Measurements from ENCODE around the gene TNFSF15.

The TNFSF15 gene

DNA sequence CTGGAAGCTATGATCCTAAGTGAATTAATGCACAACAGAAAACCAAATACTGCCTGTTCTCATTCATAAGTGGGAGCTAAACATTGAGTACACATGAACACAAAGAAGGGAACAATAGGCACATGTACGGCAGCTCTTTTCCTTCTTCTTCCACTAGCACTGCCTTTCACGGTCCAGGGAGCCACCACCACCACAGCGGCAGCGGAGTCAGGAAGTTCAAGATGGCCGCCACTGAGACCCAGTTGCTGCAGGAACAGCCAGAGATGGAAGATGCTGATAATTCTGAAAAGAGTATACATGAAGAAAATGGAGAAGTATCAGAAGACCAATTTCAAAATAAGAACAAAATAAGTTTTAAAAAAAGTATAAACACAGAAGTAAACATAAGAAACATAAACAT lies 39.5 kb upstream of the TNFSF15 start:
- Histone ChIP-seq H3K36me3 (ENCODE audit: control insufficient read depth, insufficient read depth, low read length) (no peaks in the 10 kb centered on the region), H3K4me1 (ENCODE audit: control insufficient read depth, insufficient read depth, low read length, poor library complexity, severe bottlenecking) (no peaks in the 10 kb centered on the region), H3K27ac (ENCODE audit: low read depth, low read length, severe bottlenecking) (no peak overlapping the region), H3K9me3 (ENCODE audit: control insufficient read depth, low read length) (no peaks in the 10 kb centered on the region), H3K4me3 (ENCODE audit: extremely low read depth, insufficient read depth, low read length, poor library complexity, severe bottlenecking) (no peak overlapping the region)
- 95 to 100% methylated on average over 1 to 2 of the region's 5 CpGs for WGBS, 2 experiments (ENCODE audit: insufficient coverage in 2 of 2)

GRCh38 chr9:114844766-114845165 lies 38.9 kb upstream of the TNFSF15 start:
- 100% methylated on average over 1 of the region's 3 CpGs; no CpG with 5 or more reads in 1 of the 2 experiments for WGBS, 2 experiments (ENCODE audit: insufficient coverage in 2 of 2)
- no peaks in the 10 kb centered on the region for H3K9me3 ChIP-seq (ENCODE audit: control insufficient read depth, low read length)
- H3K4me3 ChIP-seq (ENCODE audit: extremely low read depth, insufficient read depth, low read length, poor library complexity, severe bottlenecking), result no peak overlapping the region
- no peak overlapping the region for H3K27ac ChIP-seq (ENCODE audit: low read depth, low read length, severe bottlenecking)
- H3K36me3 ChIP-seq (ENCODE audit: control insufficient read depth, insufficient read depth, low read length), result no peaks in the 10 kb centered on the region
- H3K4me1 ChIP-seq (ENCODE audit: control insufficient read depth, insufficient read depth, low read length, poor library complexity, severe bottlenecking), result no peaks in the 10 kb centered on the region

GRCh38 chr9:114837923-114838322 lies 32.1 kb upstream of the TNFSF15 start:
- H3K27ac ChIP-seq (ENCODE audit: low read depth, low read length, severe bottlenecking), result no peak overlapping the region
- no peaks in the 10 kb centered on the region for H3K9me3 ChIP-seq (ENCODE audit: control insufficient read depth, low read length)
- H3K36me3 ChIP-seq (ENCODE audit: control insufficient read depth, insufficient read depth, low read length), result no peaks in the 10 kb centered on the region
- H3K4me3 ChIP-seq (ENCODE audit: extremely low read depth, insufficient read depth, low read length, poor library complexity, severe bottlenecking), result no peak overlapping the region
- H3K4me1 ChIP-seq (ENCODE audit: control insufficient read depth, insufficient read depth, low read length, poor library complexity, severe bottlenecking), result no peaks in the 10 kb centered on the region

DNA sequence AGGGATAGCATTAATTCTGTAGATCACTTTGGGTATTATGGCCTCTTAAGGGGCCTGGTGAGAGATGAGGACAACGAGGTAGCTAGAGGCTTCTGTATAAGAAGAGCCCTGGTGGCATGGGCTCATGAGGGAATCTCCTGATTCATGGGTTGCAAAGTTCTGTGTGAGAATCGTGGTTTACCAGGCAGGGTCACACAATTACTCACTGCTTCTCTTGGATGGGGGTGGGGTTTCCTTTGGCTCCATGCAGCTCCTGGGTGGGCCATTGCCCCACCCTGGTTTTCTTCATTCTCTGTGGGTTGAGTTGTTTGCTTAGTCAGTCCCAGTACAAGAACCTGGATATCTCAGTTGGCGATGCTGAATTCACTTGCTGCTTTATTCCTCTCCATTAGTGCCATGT lies 30.9 kb upstream of the TNFSF15 start:
- WGBS, 2 experiments (ENCODE audit: insufficient coverage in 2 of 2), result 90 to 100% methylated on average over 2 of the region's 3 CpGs
- H3K36me3 ChIP-seq (ENCODE audit: control insufficient read depth, insufficient read depth, low read length), result no peaks in the 10 kb centered on the region
- H3K9me3 ChIP-seq (ENCODE audit: control insufficient read depth, low read length), result no peaks in the 10 kb centered on the region
- no peak overlapping the region for H3K4me3 ChIP-seq (ENCODE audit: extremely low read depth, insufficient read depth, low read length, poor library complexity, severe bottlenecking)
- H3K4me1 ChIP-seq (ENCODE audit: control insufficient read depth, insufficient read depth, low read length, poor library complexity, severe bottlenecking), result no peaks in the 10 kb centered on the region
- H3K27ac ChIP-seq (ENCODE audit: low read depth, low read length, severe bottlenecking), result no peak overlapping the region

DNA sequence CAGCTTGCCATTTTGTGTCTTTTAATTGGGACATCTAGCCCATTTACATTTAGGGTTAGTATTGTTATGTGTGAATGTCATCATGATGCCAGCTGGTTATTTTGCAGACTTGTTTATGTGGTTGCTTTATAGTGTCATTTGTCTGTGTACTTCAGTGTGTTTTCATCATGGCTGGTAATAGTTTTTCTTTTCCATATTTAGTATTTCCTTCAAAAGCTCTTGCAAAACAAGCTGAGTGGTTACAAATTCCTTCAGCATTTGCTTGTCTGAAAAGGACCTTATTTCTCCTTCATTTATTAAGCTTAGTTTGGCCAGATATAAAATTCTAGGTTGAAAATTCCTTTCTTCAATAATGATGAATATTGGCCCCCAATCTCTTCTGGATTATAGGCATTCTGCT lies 28.5 kb upstream of the TNFSF15 start:
- Histone ChIP-seq H3K9me3 (ENCODE audit: control insufficient read depth, low read length) (no peaks in the 10 kb centered on the region), H3K4me1 (ENCODE audit: control insufficient read depth, insufficient read depth, low read length, poor library complexity, severe bottlenecking) (no peaks in the 10 kb centered on the region), H3K36me3 (ENCODE audit: control insufficient read depth, insufficient read depth, low read length) (no peaks in the 10 kb centered on the region), H3K4me3 (ENCODE audit: extremely low read depth, insufficient read depth, low read length, poor library complexity, severe bottlenecking) (no peak overlapping the region), H3K27ac (ENCODE audit: low read depth, low read length, severe bottlenecking) (no peak overlapping the region)

DNA sequence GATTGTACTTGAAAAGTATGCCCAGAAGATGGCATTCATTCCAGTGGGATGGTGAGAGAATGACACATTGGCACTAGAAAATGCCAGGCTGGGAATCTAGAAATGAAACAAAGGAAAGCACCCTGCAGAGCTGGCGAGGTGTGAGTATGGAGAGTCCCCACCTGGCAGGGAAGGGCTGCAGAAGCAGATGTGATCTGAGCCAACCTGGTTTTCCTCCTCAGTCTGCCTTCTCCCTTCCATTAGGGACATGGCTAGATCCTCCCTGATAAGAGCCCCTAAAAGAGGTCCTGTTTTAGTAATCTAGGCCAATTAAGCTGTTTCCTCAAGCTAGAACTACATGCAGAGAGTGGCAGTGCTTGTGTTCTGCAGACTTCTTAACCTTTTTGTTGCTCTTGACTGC lies 24.7 kb upstream of the TNFSF15 start:
- Histone ChIP-seq H3K4me3 (ENCODE audit: extremely low read depth, insufficient read depth, low read length, poor library complexity, severe bottlenecking) (no peak overlapping the region), H3K36me3 (ENCODE audit: control insufficient read depth, insufficient read depth, low read length) (no peaks in the 10 kb centered on the region), H3K27ac (ENCODE audit: low read depth, low read length, severe bottlenecking) (no peak overlapping the region), H3K9me3 (ENCODE audit: control insufficient read depth, low read length) (no peaks in the 10 kb centered on the region), H3K4me1 (ENCODE audit: control insufficient read depth, insufficient read depth, low read length, poor library complexity, severe bottlenecking) (no peaks in the 10 kb centered on the region)
- 100% methylated on average over 1 of the region's 1 CpG; no CpG with 5 or more reads in 1 of the 2 experiments for WGBS, 2 experiments (ENCODE audit: insufficient coverage in 2 of 2)

DNA sequence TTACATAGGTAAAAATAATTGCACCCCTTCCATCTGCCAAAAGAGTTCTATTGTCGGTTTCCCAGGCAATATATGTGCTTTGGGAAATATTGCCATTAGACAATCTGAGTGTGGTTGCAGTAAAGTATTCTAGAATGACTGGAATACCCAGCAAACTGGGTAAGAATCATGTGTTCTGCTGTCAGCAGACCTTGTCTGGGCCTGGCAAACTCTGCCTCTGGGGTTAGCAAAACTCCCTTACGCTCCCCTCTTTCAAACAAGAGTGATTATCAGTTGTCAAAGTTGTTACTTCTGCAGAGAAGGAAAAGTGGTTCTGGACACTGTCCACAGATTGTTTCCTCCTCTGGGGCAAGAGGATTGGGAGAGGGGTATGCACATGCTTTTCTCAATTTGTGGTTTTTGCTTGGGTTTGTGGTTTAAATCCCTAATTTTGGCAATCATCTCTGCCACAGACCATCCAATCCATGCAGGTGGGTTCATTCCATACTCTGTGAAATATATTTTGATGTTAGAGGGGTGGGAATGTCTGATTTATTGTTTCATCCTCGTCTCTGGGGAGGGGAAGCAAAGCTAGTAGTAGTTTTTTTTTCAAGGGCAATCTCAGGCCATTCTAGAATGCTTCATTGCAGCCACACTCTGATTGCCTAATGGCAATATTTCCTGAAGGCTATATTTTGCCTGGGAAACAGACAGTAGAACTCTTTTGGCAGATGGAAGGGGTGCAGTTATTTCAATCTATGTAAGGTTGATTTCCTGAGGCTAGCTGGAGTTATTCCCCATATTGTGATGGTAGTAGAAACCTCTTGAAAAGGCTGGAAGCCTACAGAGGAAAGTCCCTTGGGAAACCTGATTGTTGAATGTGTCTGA lies 24.0 kb upstream of the TNFSF15 start:
- Histone ChIP-seq H3K4me3 (ENCODE audit: extremely low read depth, insufficient read depth, low read length, poor library complexity, severe bottlenecking) (no peak overlapping the region), H3K4me1 (ENCODE audit: control insufficient read depth, insufficient read depth, low read length, poor library complexity, severe bottlenecking) (peaks cover 4% of the 10 kb centered on the region), H3K36me3 (ENCODE audit: control insufficient read depth, insufficient read depth, low read length) (no peaks in the 10 kb centered on the region), H3K9me3 (ENCODE audit: control insufficient read depth, low read length) (no peaks in the 10 kb centered on the region), H3K27ac (ENCODE audit: low read depth, low read length, severe bottlenecking) (no peak overlapping the region)
- WGBS, 2 experiments (ENCODE audit: insufficient coverage in 2 of 2), result 69 to 81% methylated on average over 2 to 3 of the region's 3 CpGs

- no peak overlapping the region for H3K4me3 ChIP-seq (ENCODE audit: extremely low read depth, insufficient read depth, low read length, poor library complexity, severe bottlenecking)
- no peaks in the 10 kb centered on the region for H3K36me3 ChIP-seq (ENCODE audit: control insufficient read depth, insufficient read depth, low read length)
- peaks cover 7% of the 10 kb centered on the region for H3K4me1 ChIP-seq (ENCODE audit: control insufficient read depth, insufficient read depth, low read length, poor library complexity, severe bottlenecking)
- WGBS, 2 experiments (ENCODE audit: insufficient coverage in 2 of 2), result 80% methylated on average over 1 of the region's 3 CpGs; no CpG with 5 or more reads in 1 of the 2 experiments
- no peaks in the 10 kb centered on the region for H3K9me3 ChIP-seq (ENCODE audit: control insufficient read depth, low read length)
- H3K27ac ChIP-seq (ENCODE audit: low read depth, low read length, severe bottlenecking), result no peak overlapping the region
Measured at GRCh38 chr9:114828303-114828650, 22.4 kb upstream of the TNFSF15 start.

- Histone ChIP-seq H3K27ac (ENCODE audit: low read depth, low read length, severe bottlenecking) (no peak overlapping the region), H3K36me3 (ENCODE audit: control insufficient read depth, insufficient read depth, low read length) (no peaks in the 10 kb centered on the region), H3K4me3 (ENCODE audit: extremely low read depth, insufficient read depth, low read length, poor library complexity, severe bottlenecking) (no peak overlapping the region), H3K9me3 (ENCODE audit: control insufficient read depth, low read length) (no peaks in the 10 kb centered on the region), H3K4me1 (ENCODE audit: control insufficient read depth, insufficient read depth, low read length, poor library complexity, severe bottlenecking) (peaks cover 7% of the 10 kb centered on the region)
- 67 to 100% methylated on average over 1 of the region's 2 CpGs for WGBS, 2 experiments (ENCODE audit: insufficient coverage in 2 of 2)
Measured at GRCh38 chr9:114827641-114828302, 21.9 kb upstream of the TNFSF15 start.

GRCh38 chr9:114826431-114826830 lies 20.6 kb upstream of the TNFSF15 start:
- no peaks in the 10 kb centered on the region for H3K9me3 ChIP-seq (ENCODE audit: control insufficient read depth, low read length)
- WGBS, 2 experiments (ENCODE audit: insufficient coverage in 2 of 2), result 83 to 91% methylated on average over 3 of the region's 3 CpGs

DNA sequence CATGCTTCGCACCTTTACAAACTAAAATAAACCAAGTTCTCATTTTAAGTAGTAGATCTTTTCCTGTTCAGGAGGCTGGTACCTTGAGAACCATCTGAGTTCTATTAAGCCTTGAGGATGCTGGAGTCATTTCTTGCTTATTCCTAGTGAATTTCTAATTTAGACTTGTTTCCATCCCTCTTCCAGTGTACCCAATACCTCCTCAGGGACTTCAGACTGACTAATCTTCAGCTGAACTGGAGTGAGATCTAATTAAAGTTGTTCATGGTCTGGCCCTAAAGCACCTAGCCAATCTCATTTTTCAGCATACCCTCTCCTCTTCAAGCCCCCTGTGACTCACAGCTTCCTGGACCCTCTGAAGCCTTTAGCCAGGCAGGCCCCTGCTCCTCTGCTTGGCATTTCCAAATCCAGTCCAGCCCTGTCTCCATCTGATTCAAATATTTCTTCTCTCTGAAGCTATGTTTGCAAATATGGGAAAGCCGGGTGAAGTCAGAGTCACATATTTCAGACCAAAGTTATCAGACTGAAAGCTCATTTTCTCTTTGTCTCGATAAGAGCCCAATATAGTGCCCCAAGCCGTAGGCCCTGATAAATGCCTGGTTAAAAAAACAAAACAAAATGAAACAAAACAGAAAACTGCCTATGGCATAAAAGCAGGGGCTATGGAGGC lies 19.4 kb upstream of the TNFSF15 start:
- no peak overlapping the region for H3K4me3 ChIP-seq (ENCODE audit: extremely low read depth, insufficient read depth, low read length, poor library complexity, severe bottlenecking)
- H3K36me3 ChIP-seq (ENCODE audit: control insufficient read depth, insufficient read depth, low read length), result no peaks in the 10 kb centered on the region
- no peak overlapping the region for H3K27ac ChIP-seq (ENCODE audit: low read depth, low read length, severe bottlenecking)
- no peaks in the 10 kb centered on the region for H3K9me3 ChIP-seq (ENCODE audit: control insufficient read depth, low read length)
- WGBS, 2 experiments (ENCODE audit: insufficient coverage in 2 of 2), result 92 to 100% methylated on average over 1 to 2 of the region's 4 CpGs
- peaks cover 7% of the 10 kb centered on the region for H3K4me1 ChIP-seq (ENCODE audit: control insufficient read depth, insufficient read depth, low read length, poor library complexity, severe bottlenecking)

More at GRCh38 chr9:114826431-114826830, 20.6 kb upstream of the TNFSF15 start:
- Histone ChIP-seq H3K36me3 (ENCODE audit: control insufficient read depth, insufficient read depth, low read length) (no peaks in the 10 kb centered on the region), H3K4me3 (ENCODE audit: extremely low read depth, insufficient read depth, low read length, poor library complexity, severe bottlenecking) (no peak overlapping the region), H3K27ac (ENCODE audit: low read depth, low read length, severe bottlenecking) (no peak overlapping the region), H3K4me1 (ENCODE audit: control insufficient read depth, insufficient read depth, low read length, poor library complexity, severe bottlenecking) (peaks cover 7% of the 10 kb centered on the region)

Measured in mesodermal cell (in vitro differentiated cells).